Stimulated activated naive B cell treated with anti-CD40 and anti-IgM and Interleukin-4, amounts not matched to agents 10 μg/mL and 1 μg/mL and 100 μg/mL, for 72 hours (primary cell): ENCODE results near the gene TRIM15.
"Not testable (repeated sequence)": the region's sequence is repeated elsewhere in the genome, so short reads cannot be mapped to it uniquely, and the experiment has no call there.

Experiments used
- ATAC-seq, 2 donors: fragments of 150-1000 bp; cut with Tn5 transposase; replicated peaks; 2 replicates each; pipeline ENCODE4 v1.10.0; 2021; ENCODE audit warnings: moderate library complexity in 1 of 2
- DNase-seq: peaks from one replicate; pipeline ENCODE4 v3.0.0; 2021
- H3K27ac Mint-ChIP-seq: one replicate; pipeline ENCODE4 v1.8.0; 2022; ENCODE audit warnings: mild to moderate bottlenecking, mixed read lengths
- H3K27me3 Mint-ChIP-seq, 2 donors: one replicate each; pipeline ENCODE4 v1.8.0; 2022; ENCODE audit warnings: mixed read lengths in 2 of 2
- H3K36me3 Mint-ChIP-seq, 2 donors: one replicate each; pipeline ENCODE4 v1.8.0; 2022; ENCODE audit warnings: mixed read lengths in 2 of 2, mild to moderate bottlenecking in 1 of 2
- H3K4me1 Mint-ChIP-seq, 2 donors: one replicate each; pipeline ENCODE4 v1.8.0; 2022; ENCODE audit warnings: mixed read lengths in 2 of 2, mild to moderate bottlenecking in 1 of 2
- H3K4me3 Mint-ChIP-seq, 2 donors: one replicate each; pipeline ENCODE4 v1.8.0; 2022; ENCODE audit warnings: mild to moderate bottlenecking in 2 of 2, mixed read lengths in 2 of 2, moderate library complexity in 1 of 2
- H3K9me3 Mint-ChIP-seq, 2 donors: one replicate each; pipeline ENCODE4 v1.8.0; 2022; ENCODE audit warnings: mixed read lengths in 2 of 2, mild to moderate bottlenecking in 1 of 2

The TRIM15 gene

DNA sequence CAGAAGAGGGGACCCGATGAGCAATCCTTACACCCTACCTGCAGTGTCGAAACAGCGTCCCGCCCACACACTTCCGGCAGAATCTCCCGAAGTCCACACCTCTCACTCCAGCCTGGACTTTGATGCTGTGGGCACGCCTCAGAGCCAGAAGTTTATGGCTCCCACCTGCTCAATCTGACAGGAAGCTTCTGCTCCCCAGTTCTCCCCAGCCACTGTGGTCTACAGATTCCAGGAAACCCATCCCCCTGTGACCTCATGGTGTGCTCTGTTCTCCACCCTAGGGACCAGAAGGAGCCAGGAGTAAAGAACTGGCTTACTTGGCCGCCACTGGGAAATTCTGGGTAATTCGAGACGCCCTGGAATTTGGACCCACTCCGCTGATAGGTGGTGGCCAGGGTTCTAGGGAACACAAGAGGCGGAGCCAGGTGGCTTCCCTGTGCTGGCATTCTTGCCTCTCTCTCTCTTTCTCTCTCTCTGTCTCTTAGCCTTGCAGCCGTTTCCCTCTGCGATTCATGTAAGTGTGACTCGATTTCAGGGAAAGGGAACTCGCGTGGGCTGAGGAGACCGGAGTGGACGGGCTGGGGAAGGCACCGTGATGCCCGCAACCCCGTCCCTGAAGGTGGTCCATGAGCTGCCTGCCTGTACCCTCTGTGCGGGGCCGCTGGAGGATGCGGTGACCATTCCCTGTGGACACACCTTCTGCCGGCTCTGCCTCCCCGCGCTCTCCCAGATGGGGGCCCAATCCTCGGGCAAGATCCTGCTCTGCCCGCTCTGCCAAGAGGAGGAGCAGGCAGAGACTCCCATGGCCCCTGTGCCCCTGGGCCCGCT, at the start of gene TRIM15:
Gene TRIM15 (plus strand): TSS at position 457 of the 828 bp plus-strand sequence. CDS start 139 bp downstream, at position 596.
- no peak for DNase-seq
- peaks cover 3 to 5% of the 10 kb centered on the region in 2 donors for H3K4me1 Mint-ChIP-seq
- no peaks in the 10 kb centered on the region for H3K36me3 Mint-ChIP-seq
- no peak within 1 kb of the TSS for H3K4me3 Mint-ChIP-seq
- no peak within 1 kb of the TSS for H3K27ac Mint-ChIP-seq
- no peaks in the 10 kb centered on the region for H3K9me3 Mint-ChIP-seq
- H3K27me3 Mint-ChIP-seq: peaks cover 52% of the 10 kb centered on the region in 2 donors
- ATAC-seq: no peak

DNA sequence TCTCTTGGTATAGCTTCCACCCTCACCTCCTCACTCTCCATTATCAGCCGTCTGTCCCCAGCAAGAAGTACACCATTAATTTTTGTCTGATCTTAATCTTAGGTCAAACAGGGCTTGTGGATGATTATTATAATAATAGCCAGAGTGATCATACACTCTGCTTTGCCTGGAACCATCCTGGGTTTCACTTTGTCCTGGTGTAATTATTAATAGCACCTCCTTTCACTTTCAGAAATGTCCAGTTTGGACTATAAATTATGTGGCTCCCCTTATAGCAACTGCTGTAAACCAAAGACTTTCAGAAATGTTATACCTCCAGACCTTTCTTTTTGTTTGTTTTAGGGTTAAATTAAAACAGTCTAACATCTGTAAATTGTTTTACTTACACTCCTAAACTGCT, 49.5 kb upstream of the TRIM15 start:
- Mint-ChIP-seq H3K27ac (no peak overlapping the region), H3K4me1 (peaks cover 10 to 31% of the 10 kb centered on the region in 2 donors), H3K36me3 (no peaks in the 10 kb centered on the region), H3K9me3 (no peaks in the 10 kb centered on the region), H3K4me3 (no peak overlapping the region), H3K27me3 (peaks cover 28 to 36% of the 10 kb centered on the region in 2 donors)
- DNase-seq (no peak), ATAC-seq (no peak)

DNA sequence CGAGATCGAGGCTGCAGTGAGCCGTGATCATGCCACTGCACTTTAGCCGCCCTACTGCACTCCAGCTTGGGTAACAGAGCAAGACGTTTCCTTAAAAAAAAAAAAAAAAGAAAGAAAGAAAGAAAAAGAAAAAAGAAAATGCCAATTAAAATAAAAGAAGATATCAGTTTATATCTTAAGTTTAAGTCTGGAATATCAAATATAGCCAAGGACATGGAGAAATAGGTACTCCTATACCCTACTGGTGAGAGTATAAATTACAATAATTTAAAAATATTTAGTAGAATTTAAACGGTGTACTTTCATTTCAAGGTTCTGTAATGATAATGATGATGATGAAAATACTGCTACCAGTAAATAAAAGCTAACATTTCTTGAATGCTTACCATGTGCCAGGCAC, 46.6 kb upstream of the TRIM15 start:
- no peak for ATAC-seq
- H3K27ac Mint-ChIP-seq: no peak overlapping the region
- no peak for DNase-seq
- peaks cover 7 to 25% of the 10 kb centered on the region in 2 donors for H3K4me1 Mint-ChIP-seq
- H3K9me3 Mint-ChIP-seq: no peaks in the 10 kb centered on the region
- H3K4me3 Mint-ChIP-seq: no peak overlapping the region
- peaks cover 24 to 44% of the 10 kb centered on the region in 2 donors for H3K27me3 Mint-ChIP-seq
- no peaks in the 10 kb centered on the region for H3K36me3 Mint-ChIP-seq

GRCh38 chr6:30118691-30119090, 44.7 kb upstream of the TRIM15 start:
- peaks cover 19 to 59% of the 10 kb centered on the region in 2 donors for H3K27me3 Mint-ChIP-seq
- not testable (repeated sequence) for H3K36me3 Mint-ChIP-seq, H3K4me3 Mint-ChIP-seq, ATAC-seq, H3K27ac Mint-ChIP-seq, H3K9me3 Mint-ChIP-seq, DNase-seq
- H3K4me1 Mint-ChIP-seq: peaks cover under 1 to 11% of the 10 kb centered on the region in 2 donors

DNA sequence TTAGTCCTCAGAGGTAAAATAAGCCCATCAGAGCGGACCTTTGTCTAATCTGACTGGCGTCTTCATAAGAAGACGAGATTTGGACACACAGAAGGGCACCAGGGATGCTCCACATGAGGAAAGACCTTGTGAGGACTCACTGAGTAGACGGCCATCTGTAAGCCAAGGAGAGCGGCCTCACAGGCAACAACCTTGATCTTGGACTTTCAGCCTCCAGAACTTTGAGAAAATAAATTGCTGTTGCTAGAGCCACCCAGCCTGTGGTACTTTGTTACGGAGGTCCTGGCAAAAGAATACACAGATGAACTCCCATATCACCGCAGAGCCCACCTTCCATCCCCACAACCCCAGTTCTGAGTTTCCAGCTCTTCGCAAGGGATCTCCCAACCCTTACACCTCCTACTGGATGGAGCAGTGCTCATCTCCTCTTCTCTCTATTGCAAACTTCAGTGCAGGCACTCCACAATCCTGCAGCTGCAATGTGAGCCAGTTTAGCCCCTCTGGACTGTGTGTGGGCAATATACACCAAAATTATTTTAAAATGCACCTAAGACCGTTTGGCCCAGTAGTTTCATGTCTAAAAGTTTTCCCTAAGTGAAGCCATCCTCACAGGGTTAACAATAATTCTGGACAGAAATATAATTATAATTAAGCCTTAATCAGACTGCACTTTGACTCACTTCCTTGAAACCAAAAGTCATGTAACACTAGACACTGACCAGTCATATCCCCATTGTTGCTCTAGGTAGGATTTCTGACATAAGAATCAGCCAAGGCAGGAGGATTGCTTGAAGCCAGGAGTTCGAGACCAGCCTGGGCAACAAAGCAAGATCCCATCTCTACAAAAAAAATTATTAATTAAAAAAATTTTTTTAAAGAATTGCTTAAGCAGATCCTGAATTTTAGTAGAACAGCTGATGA, 41.6 kb upstream of the TRIM15 start:
- DNase-seq (no peak), ATAC-seq (no peak)
- peaks cover 0 to 5% of the 10 kb centered on the region in 2 donors for H3K4me1 Mint-ChIP-seq
- no peak overlapping the region for H3K4me3 Mint-ChIP-seq
- peaks cover 26 to 63% of the 10 kb centered on the region in 2 donors for H3K27me3 Mint-ChIP-seq
- no peaks in the 10 kb centered on the region for H3K9me3 Mint-ChIP-seq
- no peaks in the 10 kb centered on the region for H3K36me3 Mint-ChIP-seq
- H3K27ac Mint-ChIP-seq: no peak overlapping the region

DNA sequence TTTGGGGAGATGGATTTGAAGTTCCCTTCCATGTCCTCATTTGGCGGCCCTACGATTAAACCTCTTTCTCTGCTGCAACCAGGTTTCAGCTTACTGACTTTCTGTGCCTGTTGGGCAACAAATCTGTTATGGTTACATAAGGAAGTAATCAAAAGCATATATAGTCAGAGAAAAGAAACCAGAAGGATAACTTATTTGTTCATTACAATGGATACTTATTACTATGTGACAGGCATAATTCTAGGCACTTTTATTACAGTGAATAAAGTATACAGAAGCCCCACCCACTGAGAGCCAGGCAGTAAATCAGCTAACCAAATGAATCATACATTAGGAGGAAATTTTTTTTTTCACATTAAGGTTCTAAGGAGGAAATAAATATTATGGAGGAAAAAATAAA, 40.8 kb upstream of the TRIM15 start:
- no peak overlapping the region for H3K4me3 Mint-ChIP-seq
- H3K27ac Mint-ChIP-seq: no peak overlapping the region
- H3K36me3 Mint-ChIP-seq: no peaks in the 10 kb centered on the region
- peaks cover 0 to 11% of the 10 kb centered on the region in 2 donors for H3K4me1 Mint-ChIP-seq
- ATAC-seq (no peak), DNase-seq (no peak)
- peaks cover 26 to 71% of the 10 kb centered on the region in 2 donors for H3K27me3 Mint-ChIP-seq
- H3K9me3 Mint-ChIP-seq: no peaks in the 10 kb centered on the region

DNA sequence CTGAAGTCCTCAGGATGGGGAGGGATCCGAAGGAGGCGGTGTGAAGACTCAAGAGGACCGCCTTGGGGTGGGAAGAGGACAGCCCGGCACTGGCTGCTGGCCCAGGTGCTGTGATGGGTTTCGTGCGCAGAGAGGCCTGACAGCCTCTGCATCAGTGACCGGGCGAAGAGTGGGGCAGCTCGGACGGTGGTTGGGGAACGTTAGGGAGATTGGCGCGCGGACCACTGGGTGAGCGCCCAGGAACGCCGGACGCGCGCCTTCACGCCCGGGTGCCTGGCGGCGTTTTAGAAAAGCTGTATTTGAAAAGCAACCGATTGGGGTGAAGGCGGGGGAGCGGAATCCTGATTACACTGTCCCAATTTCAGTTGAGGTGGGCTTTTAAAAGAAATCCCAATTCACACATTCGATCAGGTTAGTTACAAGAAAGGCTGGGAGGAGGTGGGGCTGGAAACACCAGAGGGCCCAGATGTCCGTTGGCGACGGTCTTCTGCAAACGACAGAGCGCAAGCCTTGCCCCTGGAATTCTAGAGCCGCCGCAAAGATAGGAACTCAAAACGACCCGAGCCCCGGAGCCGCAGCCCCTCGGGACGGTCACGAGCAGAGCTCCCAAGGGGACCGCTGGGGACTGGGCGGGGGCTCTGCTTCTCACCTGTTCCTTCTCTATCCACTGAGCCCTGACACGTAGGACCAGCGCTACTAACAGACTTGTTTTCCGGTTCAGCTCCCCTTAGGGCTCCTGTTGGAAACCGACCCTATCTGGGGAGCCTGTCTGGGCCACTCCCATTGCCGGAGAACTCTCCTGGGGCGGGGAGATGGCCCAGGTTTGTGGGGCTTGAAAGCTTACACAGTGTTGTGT, 35.9 kb upstream of the TRIM15 start:
- H3K4me3 Mint-ChIP-seq: peak overlapping the region in 1 of 2 donors; percentile 20
- no peaks in the 10 kb centered on the region for H3K9me3 Mint-ChIP-seq
- no peaks in the 10 kb centered on the region for H3K36me3 Mint-ChIP-seq
- peaks cover 8 to 17% of the 10 kb centered on the region in 2 donors for H3K4me1 Mint-ChIP-seq
- no peak overlapping the region for H3K27ac Mint-ChIP-seq
- ATAC-seq: no peak
- peaks cover 50 to 73% of the 10 kb centered on the region in 2 donors for H3K27me3 Mint-ChIP-seq
- no peak for DNase-seq

DNA sequence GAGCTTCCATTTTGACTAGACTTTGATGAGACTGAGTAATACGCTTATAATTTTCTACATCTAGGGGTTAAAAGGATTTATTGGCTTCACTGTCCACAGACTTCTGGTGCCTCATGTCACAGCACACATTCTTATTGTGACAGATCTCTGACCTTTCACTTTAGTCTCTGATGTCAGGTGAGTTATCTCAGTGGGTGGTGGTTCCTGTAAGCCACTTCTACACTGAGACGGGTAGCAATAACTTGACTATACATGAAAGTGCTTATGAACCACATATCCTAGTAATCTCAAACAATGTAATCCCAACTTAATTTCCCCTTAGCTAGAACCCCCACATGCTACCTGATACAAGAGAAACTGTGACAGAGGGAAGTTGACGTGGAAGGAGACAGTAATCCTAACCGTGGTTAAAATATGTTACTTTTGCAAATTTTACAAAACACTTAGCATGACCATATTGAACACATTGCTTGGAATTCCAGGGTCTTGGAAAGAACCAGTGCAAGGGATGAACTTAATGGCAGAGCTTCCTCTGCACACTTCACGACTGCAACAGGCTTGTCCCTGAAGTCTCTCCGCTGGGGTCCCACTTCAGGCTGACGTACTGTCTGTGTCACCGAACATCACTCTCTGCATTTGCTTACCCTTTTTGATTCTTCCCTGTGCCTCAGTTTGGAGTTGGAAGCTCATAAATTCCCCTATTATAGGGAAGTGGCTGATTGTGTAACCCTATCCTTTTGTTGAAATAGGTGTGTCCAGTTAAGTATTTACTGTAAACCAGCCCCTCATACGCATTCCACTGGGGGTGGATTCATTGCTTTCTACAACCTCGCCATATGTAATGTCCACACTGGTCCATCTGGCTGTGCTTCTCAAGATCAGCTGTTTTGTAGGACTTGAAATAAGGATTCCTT, 33.8 kb upstream of the TRIM15 start:
- Mint-ChIP-seq H3K27me3 (peaks cover 55 to 71% of the 10 kb centered on the region in 2 donors), H3K9me3 (no peaks in the 10 kb centered on the region), H3K4me3 (no peak overlapping the region), H3K36me3 (no peaks in the 10 kb centered on the region), H3K27ac (no peak overlapping the region), H3K4me1 (peaks cover 8 to 17% of the 10 kb centered on the region in 2 donors)
- DNase-seq (no peak), ATAC-seq (no peak)

DNA sequence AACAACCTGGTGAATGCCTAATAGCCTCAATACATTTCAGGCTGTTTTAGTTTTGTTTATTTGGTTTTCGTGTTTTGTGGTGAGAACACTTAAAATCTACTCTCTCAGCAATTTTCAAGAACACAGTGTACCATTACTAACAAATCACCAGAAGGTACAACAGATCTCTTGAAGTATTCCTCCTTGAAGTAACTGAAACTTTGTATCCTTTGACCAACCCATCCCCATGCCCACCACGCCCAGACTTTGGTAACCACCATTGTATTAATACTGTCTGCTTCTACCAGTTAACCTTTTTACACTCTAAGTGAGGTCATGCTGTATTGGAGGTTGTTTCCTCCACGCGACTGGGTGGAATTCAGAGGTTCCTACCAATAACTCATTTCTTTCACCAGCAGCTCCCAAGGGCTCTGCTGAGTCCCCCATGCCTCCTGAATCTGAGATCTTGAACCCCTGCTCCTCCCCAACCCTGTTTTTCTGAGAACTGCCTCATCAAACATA, 33.1 kb upstream of the TRIM15 start:
- Mint-ChIP-seq H3K4me3 (no peak overlapping the region), H3K9me3 (no peaks in the 10 kb centered on the region), H3K27me3 (peaks cover 55 to 71% of the 10 kb centered on the region in 2 donors), H3K4me1 (peaks cover 8 to 17% of the 10 kb centered on the region in 2 donors), H3K27ac (no peak overlapping the region), H3K36me3 (no peaks in the 10 kb centered on the region)
- DNase-seq (no peak), ATAC-seq (no peak)

DNA sequence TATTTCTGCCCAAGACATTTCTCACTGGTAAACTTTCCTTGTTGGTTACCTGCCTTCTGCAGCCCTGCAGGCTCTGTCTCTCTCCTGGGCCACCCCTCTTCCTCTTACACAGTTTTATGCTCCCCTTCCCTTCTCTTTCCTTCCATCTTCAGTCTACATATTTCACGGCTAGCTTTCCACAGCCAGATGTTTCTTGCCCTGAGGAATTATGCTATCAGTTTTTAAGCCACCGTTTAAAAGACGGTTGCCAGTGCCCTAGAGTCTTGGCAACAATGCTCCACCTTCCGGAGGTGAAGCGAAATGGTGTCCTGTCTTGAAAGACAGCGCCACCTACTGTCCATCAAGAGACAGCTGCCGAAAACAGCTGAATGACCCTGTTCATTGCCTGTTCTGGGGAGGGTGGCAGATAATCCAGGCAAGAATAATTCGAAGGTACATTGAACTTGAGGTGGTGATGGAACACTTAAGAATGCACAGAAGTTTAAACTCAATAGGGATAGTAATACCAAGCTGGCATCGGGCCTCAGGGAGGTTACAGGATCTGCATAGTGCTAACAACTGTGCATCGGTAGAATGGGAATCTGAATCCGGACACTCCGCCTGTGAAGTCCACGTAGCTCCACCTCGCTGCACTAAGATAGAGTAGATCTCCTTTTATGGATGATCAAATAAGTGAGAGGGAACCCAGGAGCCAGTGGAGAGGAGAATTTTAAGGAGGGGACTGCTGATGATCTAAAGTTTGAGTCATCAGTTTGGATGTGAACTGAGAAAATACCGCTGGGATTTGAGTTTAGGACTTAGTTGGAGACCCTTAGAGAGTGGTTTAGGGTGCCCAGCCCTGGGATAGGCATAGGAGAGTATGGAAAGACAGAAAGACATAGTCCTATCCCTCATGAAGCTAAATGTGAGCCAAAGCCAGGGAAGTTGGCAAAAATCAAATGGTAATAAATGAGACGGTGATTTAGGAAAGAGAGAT, 32.2 kb upstream of the TRIM15 start:
- no peak overlapping the region for H3K4me3 Mint-ChIP-seq
- H3K9me3 Mint-ChIP-seq: no peaks in the 10 kb centered on the region
- no peak overlapping the region for H3K27ac Mint-ChIP-seq
- ATAC-seq (peak; percentile 92 to 94), DNase-seq (peak; percentile 53)
- H3K36me3 Mint-ChIP-seq: no peaks in the 10 kb centered on the region
- H3K27me3 Mint-ChIP-seq: peaks cover 60 to 70% of the 10 kb centered on the region in 2 donors
- peaks cover 8 to 17% of the 10 kb centered on the region in 2 donors for H3K4me1 Mint-ChIP-seq

- Mint-ChIP-seq H3K4me1 (peaks cover 8 to 16% of the 10 kb centered on the region in 2 donors), H3K4me3 (no peak overlapping the region), H3K27me3 (peaks cover 56 to 68% of the 10 kb centered on the region in 2 donors), H3K27ac (no peak overlapping the region), H3K36me3 (no peaks in the 10 kb centered on the region), H3K9me3 (no peaks in the 10 kb centered on the region)
- DNase-seq (no peak), ATAC-seq (no peak)
Measured at GRCh38 chr6:30131947-30132497, 31.3 kb upstream of the TRIM15 start.

- Mint-ChIP-seq H3K4me3 (no peak overlapping the region), H3K9me3 (no peaks in the 10 kb centered on the region), H3K27ac (no peak overlapping the region), H3K27me3 (peaks cover 45 to 59% of the 10 kb centered on the region in 2 donors), H3K4me1 (peaks cover 5 to 6% of the 10 kb centered on the region in 2 donors), H3K36me3 (no peaks in the 10 kb centered on the region)
- no peak for DNase-seq
- ATAC-seq: no peak
Measured at GRCh38 chr6:30135147-30135546, 28.2 kb upstream of the TRIM15 start.
